Stimulated activated CD8-positive, alpha-beta memory T cell treated with anti-CD3 and anti-CD28 coated beads, Interleukin-2, amount 100 ng/mL, for 1 hour (primary cell): Measurements from ENCODE around the gene FAM3D.

Experiments used
- DNase-seq, 2 donors: peaks; one replicate each; pipeline ENCODE4 v3.0.0-alpha.2; 2020; ENCODE audit warnings: low read depth in 2 of 2

FAM3D gene

GRCh38 chr3:58594117-58594516 is 72.5 kb downstream of the FAM3D start:
- no peak for DNase-seq

GRCh38 chr3:58591517-58592510 is 74.8 kb downstream of the FAM3D start:
- no peak for DNase-seq

- DNase-seq = no peak
Observed at GRCh38 chr3:58588030-58588614, 78.5 kb downstream of the FAM3D start.

DNA sequence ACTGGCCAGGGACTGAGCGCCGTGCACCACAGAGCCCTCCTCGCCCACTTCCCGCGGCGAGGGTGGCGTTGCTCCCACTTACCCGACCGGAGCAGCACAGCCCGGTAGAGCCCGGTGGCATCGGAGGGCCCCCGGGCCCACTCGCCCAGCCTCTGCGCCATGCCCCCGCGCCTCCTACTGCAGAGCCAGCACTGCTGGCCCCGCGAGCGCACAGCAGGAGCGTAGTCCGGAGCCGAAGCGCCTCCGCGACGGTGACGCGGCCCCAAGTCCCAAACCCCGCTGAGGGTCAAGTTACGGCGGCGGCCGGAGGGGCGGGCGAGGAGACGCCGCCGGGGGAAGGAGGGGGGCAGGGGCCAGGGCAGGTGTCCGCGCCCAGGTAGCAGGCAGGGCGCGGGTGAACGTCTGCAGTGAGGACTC is 79.8 kb downstream of the FAM3D start:
- DNase-seq = no peak

DNA sequence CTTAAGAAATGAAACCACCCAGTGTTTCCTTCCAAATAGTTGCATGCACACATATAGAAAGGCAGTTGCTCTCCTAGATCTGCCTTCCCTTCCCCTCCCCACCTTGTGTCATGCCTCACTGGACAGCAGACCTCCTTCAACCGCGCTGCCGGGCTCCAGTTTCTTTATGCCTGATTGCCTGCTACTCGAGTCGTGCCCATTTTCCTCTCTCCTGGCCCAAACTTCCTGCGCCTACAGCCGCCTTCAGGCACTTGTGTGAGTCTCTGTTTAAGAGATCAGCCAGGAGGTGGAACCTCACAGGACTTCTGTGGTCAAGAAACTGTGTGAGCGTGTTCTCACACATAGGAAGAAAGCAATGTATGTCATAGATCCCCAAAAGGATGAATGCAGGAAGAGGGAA is 80.6 kb downstream of the FAM3D start:
- no peak for DNase-seq

DNA sequence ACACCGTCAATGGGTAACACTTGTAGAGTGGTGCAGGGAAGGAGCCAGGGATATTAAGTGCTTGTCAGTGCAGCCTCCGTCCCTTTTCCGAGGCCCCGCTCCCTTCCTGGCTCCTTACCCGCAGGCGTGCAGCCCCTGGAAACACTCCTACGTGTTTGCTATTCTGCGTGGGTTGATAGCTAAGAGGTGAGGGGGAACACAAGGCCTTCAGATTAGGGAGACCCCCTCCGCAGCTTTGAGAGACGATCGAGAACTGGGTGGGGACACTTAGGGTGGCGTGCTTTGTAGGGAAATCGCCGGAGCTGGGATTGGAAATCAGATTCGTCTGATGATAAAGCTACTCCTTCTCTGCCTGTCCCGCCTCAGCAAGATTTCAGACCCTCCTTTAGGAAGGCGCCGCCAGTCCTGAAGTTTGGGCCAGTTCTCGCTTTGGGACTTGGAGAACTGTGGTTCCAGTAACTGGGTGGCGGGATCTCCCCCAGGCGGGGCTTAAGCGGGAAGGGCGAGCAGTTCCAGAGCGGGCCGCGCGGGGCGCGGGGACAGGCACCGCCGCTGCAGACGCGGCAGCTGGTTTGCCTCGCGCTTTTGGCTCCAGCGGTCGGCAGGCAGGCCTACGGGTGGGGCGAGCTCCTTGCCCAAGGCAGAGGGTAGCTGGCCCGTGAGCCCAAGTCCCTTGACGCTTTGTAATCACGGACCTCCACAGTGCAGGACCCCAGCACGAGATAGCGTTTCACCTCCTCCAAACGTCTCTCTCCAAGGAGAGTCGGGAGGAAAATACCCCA is 81.4 kb downstream of the FAM3D start:
- peak; percentile 15 to 21 for DNase-seq

GRCh38 chr3:58584690-58585004 is 81.9 kb downstream of the FAM3D start:
- DNase-seq = no peak
